A172 (cell line): ENCODE data around the gene PHLDB3. TPM values are rescaled to one million over a fixed set of nuclear protein-coding genes. Genes with fewer than 3 reads are reported as not detected.
A peak's percentile ranks its signal among the peaks of the same experiment; 100 is the strongest.

Experiments
- DNase-seq: peaks from one replicate; pipeline ENCODE4 v3.0.0-alpha.2; 2015; ENCODE audit warnings: low spot score
- total RNA-seq: library from RNA; depleted of rRNA; stranded (reverse); fragments of >200 nt; shearing (Covaris generic); gene quantifications from 2 replicates; pipeline ENCODE4 v1.2.3, GENCODE V29; 2014

The PHLDB3 gene
- total RNA-seq, 1 experiment from 2014 or later = 10.9 TPM

DNA sequence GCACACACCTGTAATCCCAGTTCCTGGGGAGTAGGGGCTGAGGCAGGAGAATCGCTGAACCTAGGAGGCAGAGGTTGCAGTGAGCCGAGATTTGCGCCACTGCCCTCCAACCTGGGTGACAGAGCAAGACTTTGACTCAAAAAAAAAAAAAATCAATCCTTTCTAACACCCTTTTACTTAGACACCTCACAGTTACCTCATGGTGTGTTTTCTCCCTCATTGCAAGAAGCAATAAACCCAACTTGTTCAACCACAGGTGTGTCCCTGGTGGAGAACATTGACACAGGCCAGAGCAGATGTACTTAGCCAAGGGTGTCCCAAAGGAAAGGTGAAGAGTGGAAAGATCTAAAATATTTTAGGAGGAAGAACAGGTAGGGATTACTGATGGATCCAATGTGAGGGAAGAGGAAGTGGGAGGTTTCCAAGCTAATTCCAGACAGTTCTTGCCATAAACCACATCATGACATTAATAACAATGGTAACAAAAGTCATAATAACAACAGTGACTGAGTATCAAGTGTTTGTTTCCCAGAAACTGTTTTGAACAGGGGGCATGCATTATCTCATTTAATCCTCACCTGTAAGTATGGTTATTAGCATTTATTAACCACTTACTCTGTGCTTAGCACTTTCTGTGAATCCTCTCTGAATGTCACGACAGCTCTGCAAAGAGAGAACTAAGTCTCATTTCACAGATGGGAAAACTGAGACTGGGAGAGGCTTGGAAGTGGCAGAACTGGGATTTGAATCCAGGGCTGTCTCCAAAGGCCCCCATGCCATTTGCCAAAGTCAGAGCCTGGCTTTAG, 36.0 kb downstream of the PHLDB3 start:
- DNase-seq = no peak

DNA sequence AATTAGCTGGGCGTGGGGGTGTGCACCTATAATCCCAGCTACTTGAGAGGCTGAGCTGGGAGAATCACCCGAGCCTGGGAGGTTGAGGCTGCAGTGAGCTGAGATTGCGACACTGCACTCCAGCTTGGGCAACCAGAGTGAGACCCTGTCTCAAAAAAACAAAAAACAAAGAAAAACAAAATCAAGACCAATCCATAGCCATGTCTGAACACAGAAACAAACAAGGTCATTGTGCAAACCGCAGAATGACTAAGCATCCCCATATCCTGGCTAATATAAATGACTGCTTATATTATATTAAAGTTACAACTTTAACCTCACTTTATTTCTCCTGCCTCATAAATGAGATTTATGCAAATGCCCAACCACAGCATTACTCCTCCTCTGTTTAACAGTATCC, 36.8 kb downstream of the PHLDB3 start:
- DNase-seq = peak; percentile 69

DNA sequence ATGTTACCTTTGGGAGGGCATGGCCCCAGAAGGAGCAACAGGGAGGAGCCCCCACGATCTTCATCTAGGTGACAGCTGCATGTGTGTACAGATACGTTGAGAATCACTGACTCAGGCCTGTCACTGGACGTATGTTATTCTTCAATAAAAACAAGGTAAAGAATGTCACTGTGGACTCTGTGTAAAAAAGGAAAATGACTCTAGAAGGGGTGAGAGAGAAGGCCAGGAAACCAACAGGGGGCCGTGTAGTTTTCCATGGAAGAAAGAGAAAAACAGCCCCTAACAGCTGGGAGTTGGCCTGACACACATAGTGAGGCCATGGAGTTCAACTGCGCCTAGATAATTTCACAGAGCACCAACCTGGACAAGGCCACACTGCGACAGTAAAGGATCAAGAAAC, 37.3 kb downstream of the PHLDB3 start:
- DNase-seq = no peak

DNA sequence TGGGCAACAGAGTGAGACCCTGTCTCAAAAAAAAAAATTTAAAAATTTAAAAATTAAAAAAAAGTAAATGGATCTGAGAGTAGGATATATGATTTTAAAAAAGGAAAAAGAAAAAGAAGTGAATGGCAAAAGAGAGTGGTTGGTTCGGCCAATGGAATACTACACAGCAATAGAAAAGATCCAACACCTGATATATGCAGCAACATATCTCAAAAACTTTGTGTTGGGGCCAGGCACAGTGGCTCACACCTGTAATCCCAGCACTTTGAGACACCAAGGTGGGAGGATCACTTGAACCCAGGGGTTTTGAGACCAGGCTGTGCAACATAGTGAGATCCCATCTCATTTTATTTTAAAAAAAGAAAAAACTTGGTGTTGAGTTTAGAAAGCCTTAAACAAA, 37.8 kb downstream of the PHLDB3 start:
- DNase-seq = no peak

DNA sequence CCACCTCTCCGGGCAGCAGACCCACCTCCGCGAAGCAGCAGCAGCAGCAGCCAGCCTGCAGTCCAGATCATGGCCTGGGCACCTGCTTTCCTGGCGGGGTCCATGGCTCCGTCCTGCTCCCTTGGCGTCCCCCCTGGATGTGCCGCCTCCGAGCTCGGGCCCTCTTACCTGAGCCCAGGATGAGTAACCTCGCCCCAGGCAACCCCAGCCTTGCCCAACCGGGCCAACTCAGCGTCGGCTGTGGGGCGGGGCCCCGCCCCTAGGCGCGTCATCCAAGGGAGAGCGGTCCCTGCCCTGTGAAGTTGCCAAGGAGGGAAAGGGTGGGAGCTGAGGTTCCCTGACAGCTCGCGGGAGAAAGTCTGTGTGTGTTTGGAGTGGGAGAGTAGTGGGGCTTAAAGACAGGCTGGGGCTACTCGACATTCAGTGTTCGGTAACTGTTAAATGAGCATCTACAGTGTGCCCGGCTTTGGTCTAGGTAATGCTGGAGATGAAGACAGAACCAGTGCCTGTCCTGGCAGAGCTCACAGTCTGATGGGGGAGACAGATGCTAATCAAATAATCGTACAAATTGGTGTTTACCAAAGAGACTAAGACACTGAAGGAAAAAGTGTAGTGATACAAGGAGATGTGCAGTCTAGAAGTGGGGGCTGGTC, 39.0 kb downstream of the PHLDB3 start, which contains the start of gene LYPD3:
LYPD3 (minus strand) TSS at position 141 of the 653 bp plus-strand sequence; CDS start at position 104, 37 bp downstream.
- DNase-seq = no peak

DNA sequence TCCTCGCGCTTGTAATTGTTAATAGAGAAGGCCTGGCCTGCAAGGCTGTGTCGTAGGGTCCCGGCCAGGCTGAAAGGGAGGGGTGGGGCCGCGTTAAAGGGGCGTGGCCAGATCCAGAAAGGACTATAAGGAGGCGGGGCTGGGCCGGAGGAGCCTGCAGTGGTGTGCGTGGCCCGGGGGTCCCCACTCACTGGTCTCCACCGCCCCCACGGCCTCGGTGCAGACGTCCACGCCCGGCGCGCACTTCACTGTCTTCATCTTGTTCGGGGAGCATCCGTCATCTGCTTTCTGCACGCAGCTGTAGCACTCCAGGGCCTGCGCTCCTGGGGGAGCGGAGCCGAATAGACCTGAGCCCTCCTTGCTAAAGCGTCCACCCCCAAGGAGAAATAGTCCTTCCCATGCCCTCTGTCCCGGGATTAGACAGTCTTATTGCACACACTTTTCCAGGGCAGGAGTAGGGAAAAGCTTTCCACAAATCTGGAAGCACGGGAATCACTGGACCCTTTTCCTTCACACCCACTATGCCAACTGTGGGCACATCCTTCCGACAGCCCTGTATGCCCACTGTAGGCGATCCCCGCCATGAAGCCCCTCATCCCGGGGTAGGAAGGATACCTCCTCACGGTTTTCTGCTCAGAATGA, 40.3 kb downstream of the PHLDB3 start:
- DNase-seq = no peak

DNA sequence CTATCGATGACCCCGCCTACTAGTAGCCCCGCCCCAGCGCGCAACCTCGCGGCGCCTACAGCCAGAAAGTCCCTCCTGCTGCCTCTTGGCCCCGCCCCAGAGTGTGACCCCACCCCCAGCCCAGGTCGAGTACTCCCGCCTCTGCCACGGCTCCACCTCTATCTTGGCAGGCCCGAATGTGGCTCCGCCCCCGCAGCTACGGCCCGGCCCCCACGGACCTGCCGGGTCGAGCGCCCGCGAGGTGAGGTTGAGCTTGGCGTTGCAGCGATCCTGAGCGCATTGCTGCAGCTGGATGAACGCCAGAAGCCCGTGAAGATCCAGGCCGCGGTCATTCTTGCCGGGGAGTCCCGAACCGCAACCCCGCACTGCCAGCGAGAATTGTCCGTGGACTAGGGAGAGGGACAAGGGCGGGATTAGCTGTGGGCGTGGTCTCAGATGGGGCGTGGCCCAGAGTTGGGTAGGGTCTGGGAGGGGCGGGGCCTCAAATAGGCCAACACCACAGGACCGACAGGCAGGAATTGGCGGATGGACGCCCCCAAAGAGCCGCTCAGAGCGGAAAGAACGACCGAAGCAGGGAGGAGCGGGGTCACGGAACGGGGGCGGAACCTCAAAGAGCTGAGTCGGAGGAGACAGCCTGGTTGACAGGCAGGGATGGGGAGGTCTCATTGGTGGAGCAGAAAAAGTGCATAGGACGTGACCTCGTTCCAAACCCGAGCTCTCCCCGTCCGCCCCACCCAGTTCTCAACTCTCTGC, 41.0 kb downstream of the PHLDB3 start:
- peak; percentile 91 for DNase-seq

DNA sequence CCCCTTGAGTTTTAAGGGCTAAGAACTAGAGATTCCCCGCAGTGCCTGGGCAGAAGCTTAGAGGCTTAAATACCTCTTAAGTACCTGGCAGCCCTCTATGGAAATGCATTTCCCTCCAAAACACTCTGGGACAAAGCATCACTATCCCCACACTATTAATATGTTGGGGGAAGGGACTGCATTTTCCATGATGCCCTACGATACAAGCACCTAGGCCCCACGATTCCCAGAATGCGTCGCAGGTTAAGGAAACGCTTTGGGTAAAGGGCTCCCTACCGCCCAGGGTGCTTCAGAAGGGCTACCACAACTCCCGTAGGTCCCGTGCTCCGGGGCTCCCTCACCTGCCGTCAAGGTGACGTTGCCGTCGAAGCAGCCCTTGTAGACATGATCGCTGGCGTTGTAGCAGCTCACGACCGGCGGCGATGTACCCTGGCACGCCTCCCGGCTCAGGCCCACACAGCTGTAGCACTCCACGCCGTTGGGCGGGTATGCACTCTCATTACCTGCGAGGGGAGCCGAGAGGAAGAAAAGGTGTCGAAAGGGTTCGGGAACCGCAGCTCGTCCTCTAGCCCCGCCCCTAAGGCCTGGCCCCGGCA, 41.7 kb downstream of the PHLDB3 start:
- no peak for DNase-seq

DNA sequence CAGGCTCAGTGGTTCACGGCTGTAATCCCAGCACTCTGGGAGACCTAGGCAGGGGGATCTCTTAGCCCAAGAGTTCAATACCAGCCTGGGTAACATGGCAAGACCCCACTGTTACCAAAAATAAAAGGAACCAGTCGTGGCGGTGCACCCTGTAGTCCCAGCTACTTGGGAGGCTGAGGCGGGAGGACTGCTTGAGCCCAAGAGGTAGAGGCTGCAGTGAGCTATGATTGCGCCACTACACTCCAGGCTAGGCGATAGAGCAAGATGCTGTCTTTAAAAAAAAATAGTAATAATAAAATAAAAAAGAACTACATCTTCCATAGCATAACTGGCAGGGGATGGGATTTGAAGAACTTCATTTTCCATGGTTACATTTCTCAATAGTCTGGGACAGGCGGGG, 42.2 kb downstream of the PHLDB3 start:
- no peak for DNase-seq

DNA sequence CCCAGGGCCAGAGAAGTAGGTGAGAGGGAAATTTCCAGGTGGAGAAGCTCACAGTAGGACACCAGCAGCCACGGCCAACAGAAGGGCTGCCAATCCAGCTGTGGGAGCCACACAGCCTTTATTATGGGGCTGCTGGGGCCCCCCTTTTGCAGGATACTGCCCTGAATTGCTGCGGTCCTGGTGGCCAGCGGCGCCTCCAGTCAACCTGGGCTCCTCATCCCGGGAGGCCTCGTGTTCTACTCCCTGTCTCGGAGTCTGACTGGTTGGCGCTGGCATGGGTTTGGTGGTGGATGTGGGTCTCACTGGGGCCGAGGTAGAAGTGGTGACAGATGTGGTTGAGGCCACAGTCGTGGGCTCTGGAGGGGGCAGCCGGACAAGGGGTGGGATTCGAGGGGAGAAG, 43.2 kb downstream of the PHLDB3 start:
- DNase-seq = no peak

DNA sequence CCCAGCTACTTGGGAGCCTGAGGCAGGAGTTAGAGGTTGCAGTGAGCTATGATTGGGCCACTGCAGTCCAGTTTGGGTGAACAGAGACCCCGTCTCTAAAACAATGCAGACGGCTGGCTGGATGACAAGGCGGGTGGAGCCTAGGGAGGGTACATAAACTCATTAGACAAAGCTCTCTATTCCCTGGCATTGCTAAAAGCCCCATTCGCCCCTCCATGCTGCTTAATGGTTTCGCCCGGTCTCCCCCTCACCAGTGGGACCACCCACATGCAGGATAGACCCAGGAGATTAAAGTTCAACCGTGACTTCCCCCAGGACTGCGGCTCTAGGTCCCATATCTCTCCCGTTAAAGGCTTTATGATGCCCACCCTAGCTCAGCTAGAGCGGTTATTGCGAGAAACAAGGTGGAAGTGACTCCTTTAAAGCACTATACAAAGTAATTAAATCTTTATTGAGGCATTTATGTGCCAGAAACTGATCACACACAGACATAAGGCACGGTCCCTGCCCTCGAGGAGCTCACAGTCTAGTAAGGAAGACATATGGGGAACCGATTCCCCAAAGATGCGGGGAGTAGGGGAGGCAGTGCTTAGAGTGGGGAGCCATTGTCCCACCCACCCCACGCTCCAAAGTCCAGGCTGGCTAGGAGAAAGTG, 44.1 kb downstream of the PHLDB3 start:
- no peak for DNase-seq

DNA sequence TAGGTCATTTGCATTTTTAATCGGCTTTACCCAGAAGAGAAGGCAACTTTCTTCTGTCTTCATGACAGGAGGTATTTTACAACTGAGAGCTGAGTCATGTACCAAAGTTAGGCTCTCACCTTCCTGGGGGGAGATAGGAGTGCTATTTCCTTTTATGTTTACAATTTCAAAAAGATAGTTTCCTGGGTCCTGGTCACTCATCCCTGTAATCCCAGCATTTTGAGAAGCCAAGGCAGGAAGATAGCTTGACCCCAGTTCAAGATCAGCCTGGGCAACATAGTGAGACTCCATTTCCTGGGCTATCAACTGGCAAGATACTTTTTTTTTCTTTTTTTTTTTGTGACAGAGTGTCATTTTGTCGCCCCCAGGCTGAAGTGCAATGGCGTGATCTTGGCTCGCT, 46.7 kb downstream of the PHLDB3 start:
- DNase-seq = peak; percentile 31

DNA sequence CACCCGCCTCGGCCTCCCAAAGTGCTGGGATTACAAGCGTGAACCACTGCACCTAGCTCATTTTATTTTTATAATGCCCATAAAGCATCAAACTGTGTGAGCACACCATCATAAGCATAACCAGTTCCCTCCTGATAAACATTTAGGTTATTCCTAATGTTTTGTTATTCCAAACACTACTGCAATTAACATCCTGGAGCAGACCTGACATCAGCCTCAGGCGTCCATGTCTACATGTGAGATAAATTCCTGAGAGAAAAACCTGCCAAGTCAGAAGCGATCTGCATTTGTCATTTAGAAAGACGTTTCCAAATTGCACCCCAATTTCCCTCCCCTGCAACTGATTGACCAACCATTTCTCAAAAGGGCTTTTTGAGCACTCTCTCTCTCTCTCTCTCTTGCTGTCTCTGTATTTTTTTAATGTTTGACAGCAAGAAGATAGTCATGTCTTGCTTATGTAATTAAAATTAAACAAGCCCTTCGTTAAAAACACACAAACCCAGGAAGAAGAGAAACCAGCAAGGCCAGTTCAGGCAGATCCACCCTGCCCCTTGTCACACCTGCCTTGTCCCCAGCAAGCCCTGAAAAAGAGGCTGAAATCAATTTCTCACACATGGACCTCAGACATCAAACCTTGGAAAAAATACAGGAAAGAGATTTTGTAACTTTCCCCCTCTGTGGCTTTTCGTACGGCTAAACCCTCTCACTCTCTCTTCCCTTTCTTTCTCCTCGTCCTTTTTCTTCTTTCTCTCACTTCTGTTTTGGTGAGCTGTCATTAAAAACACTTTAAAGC, 49.0 kb downstream of the PHLDB3 start:
- no peak for DNase-seq

DNA sequence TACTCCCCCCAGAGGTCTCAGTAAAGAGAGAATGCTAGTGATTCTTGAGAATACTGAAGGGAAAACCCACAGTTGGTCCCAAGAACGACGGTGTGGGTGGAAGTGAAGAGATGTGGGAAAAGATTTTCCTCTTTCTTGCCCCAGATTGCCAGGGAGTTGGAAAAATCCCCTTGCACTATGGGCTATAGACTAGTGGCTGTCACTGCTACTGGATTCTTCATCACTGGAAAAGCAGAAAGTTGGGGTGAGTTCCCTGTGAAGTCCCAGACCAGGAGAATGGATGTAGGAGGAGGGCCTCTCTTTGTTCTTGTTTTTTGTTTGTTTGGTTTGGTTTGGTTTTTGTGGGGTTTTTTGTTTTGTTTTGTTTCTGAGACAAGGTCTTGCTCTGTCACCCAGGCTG, 50.5 kb downstream of the PHLDB3 start:
- no peak for DNase-seq

DNA sequence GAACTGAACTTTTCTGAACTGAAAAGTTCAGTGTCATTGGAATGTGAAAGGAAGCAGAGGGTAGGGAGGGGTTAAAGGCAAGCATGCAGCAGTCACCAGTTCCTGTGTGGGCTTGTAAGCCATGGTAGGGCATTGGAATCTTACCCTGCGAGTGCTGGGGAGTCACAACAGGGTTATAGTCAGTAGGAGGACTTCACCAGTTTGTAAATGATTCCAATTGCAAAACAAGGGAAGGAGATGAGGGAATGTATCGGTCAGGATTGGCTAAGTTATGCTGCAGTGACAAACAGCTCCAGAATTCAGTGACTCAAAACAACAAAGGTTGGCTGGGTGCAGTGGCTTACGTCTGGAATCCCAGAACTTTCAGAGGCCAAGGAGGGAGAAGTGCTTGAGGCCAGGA, 52.0 kb downstream of the PHLDB3 start:
- DNase-seq = no peak

DNA sequence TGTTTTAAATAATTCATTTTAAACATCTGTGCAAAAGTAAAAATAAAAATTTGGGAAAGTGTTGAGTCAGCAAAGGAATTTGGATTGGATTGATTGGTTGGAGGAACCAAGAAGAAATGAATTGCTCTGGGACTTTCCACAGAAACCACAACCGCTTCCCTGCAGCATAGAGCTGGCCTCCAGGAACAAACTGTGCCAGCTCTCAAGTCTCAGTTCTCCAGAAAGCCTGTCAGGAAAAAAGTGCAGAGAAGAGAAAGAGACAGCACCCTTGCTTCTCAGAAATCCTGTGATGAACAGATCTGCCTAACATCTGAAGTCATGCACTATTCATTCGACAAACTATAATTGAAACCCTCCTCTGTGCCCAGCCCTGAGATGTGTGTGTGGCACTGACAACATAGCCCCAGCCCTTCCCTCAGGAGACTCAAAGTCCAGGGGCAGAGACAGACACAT, 54.0 kb downstream of the PHLDB3 start:
- DNase-seq = peak; percentile 76

DNA sequence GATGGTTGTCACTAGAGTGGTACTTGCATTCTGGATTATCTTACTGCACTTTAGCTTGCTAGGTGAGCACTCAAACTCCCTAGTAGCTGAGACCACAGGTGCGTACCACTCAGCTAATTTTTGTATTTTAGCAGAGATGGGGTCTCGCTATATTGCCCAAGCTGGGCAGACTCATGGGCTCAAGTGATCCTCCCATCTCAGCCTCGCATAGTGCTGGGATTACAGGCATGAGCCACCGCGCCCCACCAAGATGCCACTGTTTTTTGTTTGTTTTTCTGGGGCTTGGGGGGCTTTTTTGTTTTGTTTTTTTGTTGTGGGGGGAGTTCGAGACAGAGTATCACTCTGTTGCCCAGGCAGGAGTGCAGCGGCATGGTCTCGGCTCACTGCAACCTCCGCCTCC, 56.9 kb downstream of the PHLDB3 start:
- no peak for DNase-seq

DNA sequence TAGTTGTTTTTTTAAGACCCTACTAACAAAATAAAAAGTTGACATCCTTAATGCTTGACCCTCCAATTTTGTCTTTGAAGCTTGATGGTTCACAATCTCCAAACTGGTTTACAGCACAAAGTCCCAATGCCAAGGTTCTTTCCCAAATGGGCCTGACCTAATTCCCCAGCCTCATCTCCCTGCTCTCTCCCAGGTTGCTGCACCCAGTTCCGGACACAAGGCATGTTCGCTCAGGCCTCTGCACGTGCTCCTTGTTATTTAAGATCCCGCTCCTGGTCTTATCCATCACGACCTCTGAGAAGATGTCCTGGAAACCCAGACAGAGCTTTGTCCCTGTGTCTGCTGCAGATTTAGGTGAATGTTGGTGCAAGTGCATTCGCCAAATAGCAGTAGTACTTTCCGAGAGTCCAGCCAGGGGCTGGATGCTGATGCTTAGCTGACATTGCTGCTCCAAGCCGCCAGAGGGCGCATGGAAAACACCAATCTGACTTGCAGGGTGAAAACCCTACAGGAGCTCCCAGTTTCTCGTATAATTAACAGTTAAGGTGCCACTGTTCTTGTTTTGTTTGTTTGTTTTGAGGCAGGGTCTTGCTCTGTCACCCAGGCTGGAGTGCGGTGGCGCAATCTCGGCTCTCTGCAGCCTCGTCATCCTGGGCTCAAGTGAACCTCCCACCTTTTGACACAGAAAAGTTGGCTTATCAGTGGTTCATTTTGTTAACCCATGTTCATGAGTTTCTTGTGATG, 57.6 kb downstream of the PHLDB3 start:
- peak; percentile 75 for DNase-seq

DNA sequence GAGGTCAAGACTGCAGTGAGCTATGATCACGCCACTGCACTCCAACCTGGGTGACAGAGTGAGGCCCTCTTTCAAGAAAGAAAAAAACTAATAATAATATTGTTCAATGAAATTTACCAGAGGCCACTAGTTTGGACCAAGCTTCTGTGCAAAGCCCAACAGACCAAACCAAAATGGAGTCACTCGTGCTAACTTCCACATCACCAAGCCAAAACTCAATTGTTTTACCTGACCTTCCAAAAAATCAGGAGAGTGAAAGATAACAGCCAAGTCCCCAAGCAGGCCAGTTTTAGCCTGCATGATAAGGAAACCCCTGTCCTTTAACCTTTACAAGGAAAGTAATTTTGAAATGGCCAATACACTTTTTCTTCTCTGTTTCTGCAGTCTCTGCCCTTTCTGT, 59.1 kb downstream of the PHLDB3 start:
- DNase-seq = no peak
